ENCODE measurements around the gene ABCA3.
"Not testable (repeated sequence)": the region's sequence is repeated elsewhere in the genome, so short reads cannot be mapped to it uniquely, and the experiment has no call there.

Gene ABCA3

GRCh38 chr16:2282866-2283555 lies 57.5 kb downstream of the ABCA3 start:
- DNase-seq (ENCODE audit: insufficient read length, low spot score) (no peak), FAIRE-seq (no peak)

- no peak for DNase-seq (ENCODE audit: insufficient read length, low spot score)
Observed at GRCh38 chr16:2282262-2282661, 58.3 kb downstream of the ABCA3 start.

DNA sequence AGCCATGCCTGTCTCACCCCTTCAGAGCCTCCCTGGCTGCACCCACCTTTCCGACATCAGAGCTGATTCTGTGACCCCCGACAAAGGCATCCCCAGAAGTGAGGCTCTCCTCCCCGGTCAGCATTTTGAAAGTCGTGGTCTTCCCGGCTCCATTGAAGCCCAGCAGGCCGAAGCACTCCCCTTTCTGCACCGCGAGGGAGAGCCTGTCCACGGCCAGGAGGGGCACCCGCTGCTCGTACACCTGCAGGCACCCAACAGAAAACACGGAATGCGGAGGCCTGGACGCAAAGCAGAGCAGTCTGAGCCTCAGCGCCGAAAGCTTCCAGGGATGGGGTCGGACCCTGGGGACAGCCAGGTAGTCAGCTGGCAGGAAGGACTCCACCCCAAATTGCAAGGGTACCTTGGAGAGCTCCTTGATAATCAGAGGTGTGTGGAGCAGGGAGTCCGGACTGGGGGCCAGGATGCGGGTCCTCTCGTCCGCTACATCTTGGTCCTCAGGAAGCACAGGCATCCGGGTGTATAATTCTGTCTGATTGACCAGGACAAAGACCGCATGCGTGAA lies 59.5 kb downstream of the ABCA3 start:
- DNase-seq (ENCODE audit: insufficient read length, low spot score) (no peak), FAIRE-seq (no peak)

More at GRCh38 chr16:2282262-2282661, 58.3 kb downstream of the ABCA3 start:
- no peak for FAIRE-seq

GRCh38 chr16:2280461-2280860 lies 60.1 kb downstream of the ABCA3 start:
- DNase-seq (ENCODE audit: insufficient read length, low spot score): no peak
- no peak for FAIRE-seq

DNA sequence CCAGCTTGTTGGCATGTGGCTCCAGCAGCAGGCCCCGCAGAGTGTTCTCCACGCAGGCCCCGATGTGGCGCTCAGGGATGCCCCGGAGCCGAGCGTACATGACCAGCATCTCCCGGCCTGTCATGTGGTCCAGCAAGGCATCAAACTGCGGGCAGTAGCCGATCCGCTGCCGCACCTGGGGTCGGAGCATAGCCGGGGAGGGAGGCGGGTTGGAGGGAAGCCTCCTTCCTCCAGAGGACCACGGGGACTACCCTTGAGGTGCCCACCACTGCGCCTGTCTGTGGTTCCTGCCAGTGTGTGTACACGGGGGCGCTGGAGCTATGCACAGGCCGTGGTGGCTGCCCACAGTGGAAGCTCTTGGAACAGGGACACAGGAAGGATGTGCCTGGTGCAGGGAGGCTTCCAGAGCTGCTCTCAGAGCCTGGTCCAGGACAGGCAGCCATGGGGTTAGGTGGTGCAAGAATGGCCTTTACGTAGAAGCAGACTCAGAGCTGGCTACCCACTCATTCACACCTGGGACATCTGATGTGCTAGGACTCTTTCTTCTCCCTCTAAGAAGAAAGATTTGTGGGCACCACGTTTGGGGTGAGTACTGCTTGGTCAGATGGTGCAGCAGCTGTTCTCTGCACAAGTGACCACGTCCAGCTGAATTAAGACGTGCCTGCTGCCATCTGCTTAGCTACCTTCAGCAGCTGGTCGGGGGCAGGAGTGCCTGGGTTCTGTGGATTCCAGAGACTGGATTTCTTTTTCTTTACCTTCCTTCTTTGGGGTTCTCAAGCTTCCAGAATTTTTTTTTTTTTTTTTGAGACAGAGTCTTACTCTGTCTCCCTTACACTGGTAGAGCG lies 61.4 kb downstream of the ABCA3 start:
- DNase-seq (ENCODE audit: insufficient read length, low spot score) (no peak), FAIRE-seq (no peak)

GRCh38 chr16:2278272-2278608 lies 62.3 kb downstream of the ABCA3 start:
- FAIRE-seq (no peak), DNase-seq (ENCODE audit: insufficient read length, low spot score) (no peak)

DNA sequence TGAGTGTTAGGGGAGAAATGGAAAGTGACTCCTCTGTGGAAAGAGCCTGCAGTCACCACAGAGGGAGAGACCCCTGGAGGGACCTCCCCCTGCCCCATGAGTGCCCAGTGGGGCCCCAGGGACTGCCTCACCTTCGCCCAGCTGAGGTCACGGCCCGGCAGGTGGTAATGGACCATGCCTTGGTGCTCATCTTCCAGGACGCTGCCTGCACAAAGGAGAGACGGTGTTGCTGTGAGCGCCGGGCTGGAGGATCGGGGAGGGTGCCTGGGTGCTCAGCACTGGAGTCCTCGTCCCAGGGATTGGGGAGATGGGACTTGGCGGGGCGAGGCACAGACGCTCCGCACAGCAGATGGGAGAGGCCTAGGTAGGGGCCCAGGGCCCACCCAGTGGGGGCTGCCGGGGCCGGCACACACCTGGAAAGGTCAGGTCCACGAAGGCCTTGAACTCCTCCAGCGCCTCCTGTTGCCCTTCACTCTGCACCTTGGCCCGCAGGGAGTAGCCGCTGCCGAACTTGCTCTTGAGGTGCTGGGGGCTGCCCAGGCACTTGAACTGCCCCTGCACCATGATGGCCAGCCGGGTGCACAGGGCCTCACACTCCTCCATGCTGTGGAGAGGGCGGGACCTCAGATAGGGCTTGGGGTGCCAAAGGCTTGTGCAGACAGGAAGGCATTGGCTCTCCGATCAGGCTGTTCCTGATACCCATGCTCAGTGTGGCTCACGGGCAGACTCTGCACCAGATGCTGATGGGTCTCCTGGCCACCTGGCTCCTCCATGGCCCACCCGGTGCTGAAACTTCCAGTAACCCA lies 62.9 kb downstream of the ABCA3 start:
- no peak for FAIRE-seq
- DNase-seq (ENCODE audit: insufficient read length, low spot score): no peak

DNA sequence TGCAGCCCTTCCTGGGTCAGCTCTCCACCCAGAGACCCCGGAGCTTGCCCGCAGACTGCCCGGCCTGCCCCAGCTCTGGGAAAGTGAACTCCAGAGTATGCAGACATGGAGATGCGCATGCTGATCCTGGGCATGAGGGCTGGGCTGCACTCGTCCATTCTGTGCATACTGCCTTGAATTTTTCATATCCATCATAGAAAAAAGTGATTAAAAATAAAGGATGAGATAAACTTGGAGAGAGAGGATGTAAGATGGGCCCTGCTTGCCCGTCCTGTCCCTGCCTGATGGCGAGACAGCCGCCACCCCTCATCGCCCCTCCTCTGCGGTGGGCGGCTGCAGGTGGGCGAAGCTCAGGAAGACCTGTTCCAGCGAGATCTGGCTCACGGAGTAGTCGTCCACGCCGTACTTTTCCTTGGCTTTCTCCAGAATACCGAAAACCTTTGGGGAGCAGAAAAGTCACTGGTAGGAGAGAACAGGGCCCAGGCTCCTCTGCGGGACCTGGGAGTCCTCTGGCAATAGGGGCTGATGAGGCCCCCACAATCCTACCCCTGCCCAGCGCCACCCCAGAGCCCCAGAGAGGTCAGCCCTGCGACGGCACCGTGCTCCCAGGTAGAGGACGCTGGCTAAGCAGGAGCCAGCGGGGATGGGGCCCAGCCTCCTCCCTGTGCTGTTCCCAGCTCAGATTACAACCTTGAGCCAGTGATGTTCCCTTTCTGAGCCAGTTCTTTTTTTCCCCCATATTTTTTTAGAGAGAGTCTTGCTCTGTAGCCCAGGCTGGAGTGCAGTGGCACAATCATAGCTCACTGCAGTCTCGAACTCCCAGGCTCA lies 63.9 kb downstream of the ABCA3 start:
- FAIRE-seq: no peak
- DNase-seq (ENCODE audit: insufficient read length, low spot score): no peak

DNA sequence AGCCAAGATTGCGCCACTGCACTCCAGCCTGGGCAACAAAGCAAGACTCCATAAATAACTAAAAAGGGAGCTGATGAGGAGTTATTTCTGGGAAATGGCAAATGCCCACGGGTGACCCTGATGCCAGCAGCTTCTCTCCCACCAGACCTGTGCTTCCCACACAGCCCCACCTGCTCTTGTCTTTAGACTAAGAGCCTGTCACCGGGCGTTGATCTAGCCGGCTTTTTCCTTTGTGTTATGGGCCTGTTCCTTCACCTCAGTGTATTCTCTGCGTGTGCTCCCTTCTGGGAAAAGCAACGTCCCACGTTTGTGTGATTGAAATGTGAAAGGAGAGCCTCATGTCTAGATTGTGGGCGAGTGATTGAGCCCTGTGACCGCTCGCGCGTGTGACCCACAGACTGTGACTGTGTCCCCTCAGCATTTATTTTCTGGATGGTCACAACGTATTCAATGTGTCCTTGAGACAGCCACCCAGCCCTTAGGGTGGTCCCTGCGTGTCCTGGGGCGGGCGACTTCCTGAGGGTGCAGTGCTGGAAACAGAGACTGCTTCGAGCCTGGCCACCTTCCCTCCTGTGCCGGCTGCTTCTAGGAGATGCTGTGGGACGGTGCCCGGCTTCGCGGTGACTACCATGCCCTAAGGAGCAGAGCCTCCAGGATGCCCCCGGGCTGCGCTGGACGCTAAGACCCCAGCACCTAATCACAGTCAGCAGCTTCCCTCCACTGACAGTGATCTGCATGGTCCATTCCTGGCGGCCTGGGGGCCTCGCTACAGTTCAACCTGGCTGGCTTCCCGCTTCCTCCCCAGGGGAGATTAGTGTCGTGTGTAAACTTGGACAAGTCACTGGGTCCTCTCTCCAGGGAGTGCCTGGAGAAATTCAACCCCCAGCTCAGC lies 64.8 kb downstream of the ABCA3 start:
- no peak for FAIRE-seq
- no peak for DNase-seq (ENCODE audit: insufficient read length, low spot score)

DNA sequence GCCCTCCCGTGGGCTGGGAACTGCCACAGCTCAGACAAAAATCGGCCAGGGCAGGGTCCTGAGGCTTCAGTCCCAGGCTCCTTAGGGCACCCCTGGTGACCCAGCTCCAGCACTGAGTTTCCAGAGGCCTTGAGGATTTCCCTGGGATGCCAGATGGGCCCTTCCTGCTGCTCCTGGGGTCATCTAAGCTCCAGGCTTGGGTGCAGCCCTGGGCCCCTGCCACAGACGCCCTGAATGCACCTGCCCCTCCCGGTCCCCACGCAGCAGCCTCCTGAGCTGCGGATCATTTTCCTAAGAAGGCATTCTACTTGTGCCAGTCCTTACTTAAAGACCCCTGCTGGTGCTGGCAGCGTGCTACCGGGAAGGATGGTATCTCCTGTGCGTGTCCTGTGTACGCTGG lies 66.6 kb downstream of the ABCA3 start:
- FAIRE-seq (no peak), DNase-seq (ENCODE audit: insufficient read length, low spot score) (no peak)

- FAIRE-seq: no peak
Observed at GRCh38 chr16:2273484-2273883, 67.0 kb downstream of the ABCA3 start.

DNA sequence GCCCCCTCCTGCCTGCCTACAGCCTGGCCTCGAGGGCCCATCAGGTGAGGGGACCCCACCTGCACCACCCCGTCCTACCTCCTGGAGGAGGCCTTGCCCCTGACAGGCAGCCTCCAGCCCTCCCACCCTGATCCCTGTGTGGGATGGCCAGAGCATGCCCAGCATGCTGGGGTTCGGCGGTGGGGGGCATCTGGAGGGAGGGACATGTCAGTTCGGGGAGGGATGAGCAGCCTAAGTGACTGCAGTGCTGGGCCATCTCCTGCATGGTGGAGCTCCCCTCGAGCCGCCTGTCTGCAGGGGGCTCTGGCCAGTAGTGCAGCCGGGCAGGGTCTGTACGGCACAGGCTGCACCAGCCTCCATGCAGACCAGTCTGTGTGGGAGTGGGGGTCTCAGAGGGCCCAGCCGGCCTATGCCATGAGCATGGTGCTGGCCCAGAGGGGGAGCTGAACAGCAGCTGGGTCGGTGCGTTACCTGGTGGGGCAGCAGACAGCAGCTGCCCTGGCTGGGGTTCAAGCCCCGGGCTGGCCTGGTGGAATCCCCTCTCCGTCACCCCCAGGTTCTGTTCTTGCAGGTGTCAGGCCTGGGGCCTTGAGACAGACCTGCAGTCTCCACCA lies 68.6 kb downstream of the ABCA3 start:
- FAIRE-seq: no peak

More at GRCh38 chr16:2273484-2273883, 67.0 kb downstream of the ABCA3 start:
- no peak for DNase-seq (ENCODE audit: insufficient read length, low spot score)

GRCh38 chr16:2270588-2271470 lies 69.7 kb downstream of the ABCA3 start:
- no peak for DNase-seq (ENCODE audit: insufficient read length, low spot score)
- FAIRE-seq: no peak

More for the DNA sequence above, 68.6 kb downstream of the ABCA3 start:
- no peak for DNase-seq (ENCODE audit: insufficient read length, low spot score)

- FAIRE-seq (no peak), DNase-seq (ENCODE audit: insufficient read length, low spot score) (no peak)
Observed at GRCh38 chr16:2270070-2270462, 70.5 kb downstream of the ABCA3 start.

DNA sequence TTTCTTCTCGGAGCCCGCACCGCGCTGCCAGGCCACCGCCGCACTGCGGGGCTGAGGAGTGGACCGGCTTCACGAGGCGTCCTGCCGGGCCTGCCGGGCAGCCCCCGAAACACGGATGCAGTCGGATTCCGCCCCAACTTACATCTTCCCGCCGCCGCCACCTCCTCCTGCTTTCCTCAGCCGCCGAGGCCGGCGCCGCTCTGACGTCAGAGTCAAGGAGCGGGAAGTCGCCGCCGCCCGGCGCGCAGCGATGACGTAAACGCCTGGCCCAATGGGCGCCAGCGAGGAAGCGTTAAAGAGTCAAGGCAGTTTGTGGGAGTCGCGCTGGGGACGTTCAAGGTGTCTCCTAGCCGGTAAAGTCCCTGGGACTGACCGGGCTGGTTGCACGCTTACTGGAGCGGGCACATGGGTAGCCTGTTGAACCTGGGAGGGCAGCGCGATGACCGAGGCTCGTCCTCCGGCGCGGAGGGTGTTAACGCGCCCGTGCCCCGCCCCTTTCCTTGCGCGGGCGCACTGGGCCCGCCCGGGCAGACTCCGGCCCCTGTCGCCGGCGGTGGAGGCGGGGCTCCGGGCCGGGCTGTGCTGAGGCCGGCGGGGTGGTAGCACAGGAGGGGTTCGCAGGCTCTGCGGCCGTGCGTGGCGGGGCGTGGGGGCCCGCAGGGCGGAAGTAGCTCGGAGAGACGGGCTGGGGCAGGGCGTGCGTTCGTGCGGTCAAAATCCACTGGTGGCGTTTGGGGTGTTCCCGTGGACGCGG lies 72.4 kb downstream of the ABCA3 start, which contains the start of gene RNPS1:
Gene RNPS1, minus strand, starts transcription at position 214 of the 754 bp plus-strand sequence. CDS start 3,483 bp downstream, outside the sequence.
- peak; percentile 96 for DNase-seq (ENCODE audit: insufficient read length, low spot score)
- FAIRE-seq: peak; percentile 26

DNA sequence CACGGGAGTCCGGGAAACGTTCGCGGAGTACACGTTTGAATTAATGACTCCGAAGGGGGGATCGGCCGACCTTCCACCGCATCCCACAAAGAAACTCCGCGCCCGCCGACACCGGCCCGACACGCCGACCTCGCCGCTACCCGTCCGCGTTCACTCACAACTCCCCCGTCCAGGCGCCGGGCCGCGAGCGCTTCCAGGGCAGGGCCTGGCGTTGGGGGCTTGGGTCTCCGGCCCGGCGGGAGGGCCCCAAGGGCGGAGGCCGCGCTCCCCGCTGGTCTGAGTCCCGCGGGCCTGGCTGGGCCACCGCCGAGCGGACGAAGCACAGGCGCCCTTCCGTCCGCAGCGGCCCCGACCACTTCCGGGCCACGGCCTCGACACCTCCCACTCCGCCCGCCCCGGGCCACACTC lies 73.0 kb downstream of the ABCA3 start:
- not testable (repeated sequence) for DNase-seq (ENCODE audit: insufficient read length, low spot score); FAIRE-seq

DNA sequence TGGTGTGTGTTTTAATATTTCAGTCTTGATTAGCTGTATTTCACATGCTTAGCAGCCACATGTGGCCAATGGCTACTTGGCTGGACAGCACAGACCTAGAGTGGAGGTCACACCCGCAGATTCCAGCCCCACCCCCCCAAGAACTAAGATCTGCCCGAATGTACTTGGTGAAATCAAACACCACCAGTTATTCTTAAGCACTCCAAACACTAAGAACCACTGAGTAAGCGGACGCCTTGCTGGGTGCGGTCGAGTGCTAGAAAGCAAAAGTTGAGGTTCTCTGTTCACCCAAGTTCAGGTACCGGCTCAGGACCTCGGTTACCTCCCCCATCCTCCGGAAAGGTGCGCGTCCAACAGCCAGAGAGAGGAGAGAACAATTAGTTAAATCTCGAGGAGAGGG lies 73.6 kb downstream of the ABCA3 start:
- FAIRE-seq; DNase-seq (ENCODE audit: insufficient read length, low spot score): not testable (repeated sequence)
